ENCODE results near the gene KLK8.
"Not testable (repeated sequence)": the region's sequence is repeated elsewhere in the genome, so short reads cannot be mapped to it uniquely, and the experiment has no call there.

KLK8 gene

GRCh38 chr19:50981587-50982146 is 19.7 kb downstream of the KLK8 start:
- no peak for DNase-seq

- DNase-seq, result no peak
Observed at GRCh38 chr19:50980208-50980607, 21.2 kb downstream of the KLK8 start.

- no peak for DNase-seq
Observed at GRCh38 chr19:50979758-50980157, 21.6 kb downstream of the KLK8 start.

GRCh38 chr19:50978772-50979390 is 22.5 kb downstream of the KLK8 start:
- DNase-seq, result no peak

GRCh38 chr19:50977626-50978025 is 23.8 kb downstream of the KLK8 start:
- no peak for DNase-seq

GRCh38 chr19:50975766-50976165 is 25.6 kb downstream of the KLK8 start:
- DNase-seq, result no peak

GRCh38 chr19:50974702-50975556 is 26.5 kb downstream of the KLK8 start:
- DNase-seq, result no peak

GRCh38 chr19:50972795-50973376 is 28.5 kb downstream of the KLK8 start:
- DNase-seq, result no peak

GRCh38 chr19:50969810-50970209 is 31.6 kb downstream of the KLK8 start:
- not testable (repeated sequence) for DNase-seq

- DNase-seq, result no peak
Observed at GRCh38 chr19:50969413-50969760, 32.0 kb downstream of the KLK8 start, which contains the start of gene KLK6. TSS of gene KLK6 (minus strand) at chr19:50969591. CDS start at chr19:50968104, 1,487 bp downstream.

GRCh38 chr19:50968716-50969412 is 32.5 kb downstream of the KLK8 start:
- no peak for DNase-seq

GRCh38 chr19:50967929-50968715 is 33.3 kb downstream of the KLK8 start:
- no peak for DNase-seq

GRCh38 chr19:50964266-50964665 is 37.1 kb downstream of the KLK8 start:
- no peak for DNase-seq

GRCh38 chr19:50963381-50963780 is 38.0 kb downstream of the KLK8 start:
- DNase-seq, result no peak

GRCh38 chr19:50962245-50962644 is 39.2 kb downstream of the KLK8 start:
- no peak for DNase-seq

GRCh38 chr19:50959731-50960500 is 41.5 kb downstream of the KLK8 start:
- DNase-seq, result no peak

- no peak for DNase-seq
Observed at GRCh38 chr19:50957587-50957986, 43.8 kb downstream of the KLK8 start.

- DNase-seq, result no peak
Observed at GRCh38 chr19:50952910-50953309, 48.5 kb downstream of the KLK8 start, which contains the start of gene KLK5. TSS of gene KLK5 (minus strand) at chr19:50953038. CDS start at chr19:50952657, 381 bp downstream.

GRCh38 chr19:50949861-50950260 is 51.5 kb downstream of the KLK8 start:
- DNase-seq, result no peak

GRCh38 chr19:50947123-50947522 is 54.3 kb downstream of the KLK8 start:
- DNase-seq, result no peak
